NOMO-1 treated with dmso at 0.1 percent for 144 hours (cell line): Measurements from ENCODE around the gene USP31.
"Not testable (repeated sequence)": the region's sequence is repeated elsewhere in the genome, so short reads cannot be mapped to it uniquely, and the experiment has no call there.

Experiments
- DNase-seq: peaks from one replicate; lab custom pipeline; 2025; ENCODE audit not compliant: unreplicated experiment; lab: John Stamatoyannopoulos, UW

Gene USP31

DNA sequence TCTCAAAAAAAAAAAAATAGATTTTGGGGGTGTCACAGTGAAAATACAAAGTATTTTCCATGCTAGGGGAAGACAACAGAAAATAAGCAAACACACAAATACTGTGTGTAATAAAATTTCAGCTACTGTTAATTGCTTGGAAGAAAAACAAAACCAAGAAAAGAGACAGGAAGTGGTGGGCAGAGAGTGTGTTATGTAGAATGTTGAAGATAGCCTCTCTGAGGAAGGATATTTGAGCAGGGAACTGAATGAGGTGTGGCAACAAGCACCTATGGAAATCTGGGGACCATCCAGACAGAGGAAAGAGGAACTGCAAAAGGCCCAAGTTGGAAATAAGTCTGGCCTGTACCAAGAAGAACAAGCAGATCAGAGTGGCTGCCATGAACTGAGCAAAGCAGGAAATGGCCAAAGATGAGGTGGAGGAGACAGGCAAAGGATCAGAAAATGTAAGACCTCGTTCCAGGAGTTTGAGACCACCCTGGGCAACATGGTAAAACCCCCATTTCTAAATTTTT, 7.8 kb upstream of the USP31 start:
- no peak for DNase-seq

DNA sequence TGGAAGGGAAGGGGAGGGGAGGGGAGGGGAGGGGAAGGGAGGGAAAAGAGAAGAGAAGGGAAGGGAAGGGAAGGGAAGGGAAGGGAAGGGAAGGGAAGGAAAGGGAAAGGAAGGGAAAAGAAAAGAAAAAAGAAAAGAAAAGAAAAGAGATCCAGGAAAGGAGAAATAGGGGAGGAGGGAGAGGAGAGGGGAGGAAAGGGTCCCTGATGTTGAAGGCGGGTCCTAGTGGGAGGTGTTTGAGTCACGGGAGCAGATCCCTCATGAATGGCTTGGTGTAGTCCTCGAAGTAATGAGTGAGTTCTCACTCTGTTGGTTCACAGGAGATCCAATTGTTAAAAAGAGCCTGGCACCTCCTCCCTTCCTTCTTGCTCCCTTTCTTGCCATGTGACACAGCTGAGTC, 6.9 kb upstream of the USP31 start:
- DNase-seq, result no peak

DNA sequence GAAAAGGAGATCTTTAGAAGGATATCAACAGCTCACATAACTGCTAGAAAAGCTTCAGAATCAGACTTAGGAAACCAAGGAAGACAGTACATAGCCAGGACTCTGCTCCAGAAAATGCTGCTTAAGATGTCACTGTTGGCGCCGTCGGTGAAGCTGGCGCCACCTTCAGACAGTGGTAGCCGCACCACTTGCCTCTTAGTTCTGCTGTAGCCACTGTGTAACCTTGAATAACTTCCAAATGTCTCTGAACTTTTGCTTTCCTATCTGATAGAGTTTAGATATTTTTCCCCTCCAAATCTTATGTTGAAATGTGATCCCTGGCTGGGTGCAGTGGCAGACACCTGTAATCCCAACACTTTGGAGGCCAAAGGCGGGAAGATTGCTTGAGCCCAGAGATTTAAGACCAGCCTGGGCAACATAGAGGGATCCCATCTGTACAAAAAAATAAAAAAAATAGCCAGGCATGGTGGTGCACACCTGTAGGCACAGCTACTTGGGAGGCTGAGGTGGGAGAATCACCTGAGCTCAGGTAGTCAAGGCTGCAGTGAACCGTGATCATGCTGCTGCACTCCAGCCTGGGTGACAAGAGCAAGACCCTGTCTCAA, 6.3 kb upstream of the USP31 start:
- no peak for DNase-seq

DNA sequence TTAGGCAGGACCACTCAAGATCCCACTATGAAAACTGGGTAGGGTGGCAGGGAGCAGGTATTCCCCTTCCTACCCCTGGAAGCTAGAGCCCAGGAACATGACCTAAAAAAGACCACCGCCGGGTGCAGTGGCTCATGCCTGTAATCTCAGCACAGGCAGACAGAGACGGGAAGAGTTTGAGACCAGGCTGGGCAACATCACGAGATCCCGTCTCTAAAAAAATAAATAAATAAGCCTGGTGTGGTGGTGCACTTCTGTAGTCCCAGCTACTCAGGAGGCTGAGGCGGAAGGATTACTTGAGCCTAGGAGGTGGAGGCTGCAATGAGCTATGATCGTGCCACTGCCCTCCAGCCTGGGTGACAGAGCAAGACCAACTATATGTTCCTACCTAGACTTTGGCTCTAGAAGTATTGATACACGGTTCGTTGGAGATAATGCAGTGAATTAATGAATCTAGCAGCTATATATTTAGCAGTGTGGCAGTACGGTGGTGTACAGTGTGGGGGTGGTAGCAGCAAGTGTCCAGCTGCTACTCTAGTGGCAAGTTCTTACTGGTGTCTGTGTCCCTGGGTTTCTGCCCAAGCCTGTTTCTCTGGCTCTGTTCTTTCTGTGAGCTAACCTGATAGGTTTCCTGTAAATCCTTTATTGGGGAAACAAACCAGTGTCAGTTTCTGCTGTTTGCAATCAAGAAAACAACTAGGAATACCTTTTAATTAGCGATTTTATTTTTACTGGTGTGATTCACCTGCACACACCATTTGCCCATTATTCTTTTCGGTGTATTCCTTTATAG, 3.3 kb upstream of the USP31 start:
- DNase-seq, result no peak

DNA sequence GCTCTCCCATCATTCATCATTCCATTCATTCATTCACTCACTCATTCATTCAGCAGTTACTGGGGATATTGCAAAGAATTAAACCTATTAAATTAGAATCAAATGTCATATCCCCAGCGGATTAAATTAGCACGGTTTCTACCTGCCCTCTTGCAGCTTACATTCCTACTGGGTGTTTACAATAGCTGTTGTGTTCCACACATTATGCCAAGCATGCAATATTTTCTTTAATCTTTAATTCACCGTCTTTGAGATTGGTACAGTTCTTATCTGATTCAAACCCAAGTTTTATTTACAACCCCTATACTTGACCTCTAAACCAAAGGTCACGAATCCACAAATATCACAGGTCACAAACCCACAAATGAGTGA, 727 bp upstream of the USP31 start:
- no peak for DNase-seq

DNA sequence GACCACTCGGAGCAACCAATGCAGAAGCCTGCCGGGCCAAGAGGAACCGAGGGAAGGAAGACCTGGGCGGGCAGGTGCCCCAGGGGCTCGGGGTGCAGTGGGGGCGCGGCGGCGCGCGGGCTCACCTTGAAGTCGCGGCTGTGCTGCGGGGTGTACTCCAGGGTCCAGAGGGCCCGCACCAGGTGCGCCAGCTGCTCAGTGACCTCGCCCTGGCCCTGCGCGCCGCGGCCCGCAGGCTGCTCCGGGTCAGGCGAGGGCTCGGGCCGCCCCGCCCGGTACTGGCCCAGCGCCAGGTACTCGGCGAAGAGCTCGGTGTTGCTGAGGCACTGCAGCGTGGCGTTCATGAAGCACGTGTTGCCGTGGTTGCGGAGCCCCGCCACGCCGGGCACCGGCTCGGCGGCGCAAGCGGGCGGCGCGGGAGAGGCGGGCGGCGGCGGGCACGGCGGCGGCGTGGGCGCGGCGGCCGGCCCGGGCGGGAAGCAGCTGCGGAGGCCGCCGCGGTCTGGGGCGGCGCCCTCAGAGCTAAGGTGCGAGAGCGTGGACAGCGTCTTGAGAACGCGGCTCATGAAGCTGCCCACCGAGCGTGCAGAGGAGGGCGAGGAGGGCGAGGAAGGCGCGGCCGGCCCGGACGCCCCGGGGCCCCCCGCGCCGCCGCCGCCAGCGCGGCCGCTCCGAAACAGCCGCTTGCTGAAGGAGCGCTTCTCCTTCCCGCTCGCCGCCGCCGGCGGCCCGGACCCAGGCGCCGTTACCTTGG, 562 bp downstream of the USP31 start:
- no peak for DNase-seq

DNA sequence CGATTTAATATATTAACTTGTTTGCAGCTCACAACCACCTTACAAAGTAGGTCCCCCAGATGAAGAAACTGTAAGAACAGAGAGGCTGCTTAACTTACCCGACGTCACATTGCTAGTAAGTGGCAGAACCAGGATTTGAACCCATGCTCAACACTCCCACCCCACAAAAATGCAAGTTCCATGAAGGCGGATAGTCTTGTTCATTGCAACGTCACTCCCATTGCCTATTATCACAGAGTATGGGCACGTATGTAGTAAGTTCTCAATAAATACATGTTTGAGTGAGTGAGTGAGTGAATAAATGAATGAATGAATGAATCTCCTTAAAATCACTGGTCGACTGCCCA, 1.1 kb downstream of the USP31 start:
- no peak for DNase-seq

DNA sequence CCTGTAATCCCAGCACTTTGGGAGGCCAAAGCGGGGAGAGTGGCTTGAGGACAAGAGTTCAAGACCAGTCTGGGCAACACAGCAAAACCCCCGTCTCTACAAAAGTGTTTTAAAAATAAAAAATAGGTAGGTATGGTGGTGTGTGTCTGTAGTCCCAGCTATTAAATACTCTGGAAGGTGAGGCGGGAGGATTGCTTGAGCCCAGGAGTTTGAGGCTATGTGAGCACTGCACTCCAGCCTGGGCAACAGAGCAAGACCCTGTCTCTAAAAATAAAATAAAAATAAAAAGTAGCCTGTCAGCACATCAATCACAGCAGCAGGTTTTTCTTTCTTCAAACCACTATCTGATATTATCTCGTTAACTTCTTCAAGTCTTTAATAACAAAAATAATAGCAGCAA, 1.6 kb downstream of the USP31 start:
- no peak for DNase-seq

DNA sequence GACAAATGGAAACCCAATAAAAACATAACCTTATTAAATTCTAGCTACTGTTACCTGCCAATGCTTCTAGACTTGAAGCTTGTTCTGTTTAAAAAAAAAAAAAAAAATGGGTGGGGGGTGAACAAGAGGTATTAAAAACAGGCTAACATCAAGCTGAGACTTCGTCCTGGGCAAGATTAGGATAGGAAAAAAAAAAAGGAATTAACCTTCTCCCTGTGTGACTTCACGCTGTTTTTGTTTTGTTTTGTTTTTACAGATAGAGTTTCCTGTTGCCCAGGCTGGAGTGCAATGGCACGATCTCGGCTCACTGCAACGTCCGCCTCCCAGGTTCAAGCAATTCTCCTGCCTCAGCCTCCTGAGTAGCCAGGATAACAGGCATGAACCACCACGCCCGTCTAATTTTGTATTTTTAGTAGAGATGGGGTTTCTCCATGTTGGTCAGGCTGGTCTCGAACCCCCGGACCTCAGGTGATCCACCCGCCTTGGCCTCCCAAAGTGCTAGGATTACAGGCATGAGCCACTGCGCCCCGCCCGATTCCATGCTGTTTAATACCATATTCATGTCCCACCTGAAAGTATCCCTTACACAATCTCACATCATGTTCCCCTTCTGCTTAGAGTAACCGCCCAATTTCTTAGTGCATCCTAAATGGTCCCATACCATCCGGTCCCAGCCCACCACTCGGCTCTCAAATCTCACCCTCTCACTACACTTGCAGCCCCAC, 2.2 kb downstream of the USP31 start:
- DNase-seq, result no peak

DNA sequence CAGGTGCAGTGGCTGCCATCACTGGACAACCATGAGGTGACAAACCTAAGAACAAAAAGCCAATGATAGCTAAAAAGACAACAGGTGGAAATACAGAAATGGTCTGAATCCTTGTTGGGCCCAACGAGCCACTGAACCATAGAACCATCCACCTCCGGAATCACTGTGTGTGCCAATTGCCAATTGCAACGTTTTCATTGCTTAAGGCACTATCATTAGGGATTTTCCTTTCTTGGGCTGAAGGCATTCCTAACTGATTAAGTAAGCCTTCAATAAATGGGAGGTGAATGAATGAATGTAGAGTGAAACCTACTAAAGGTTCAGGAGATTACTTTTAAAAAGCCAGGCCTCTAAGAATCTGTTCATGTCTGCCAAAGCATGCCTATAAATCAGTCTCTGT, 3.6 kb downstream of the USP31 start:
- DNase-seq, result no peak

DNA sequence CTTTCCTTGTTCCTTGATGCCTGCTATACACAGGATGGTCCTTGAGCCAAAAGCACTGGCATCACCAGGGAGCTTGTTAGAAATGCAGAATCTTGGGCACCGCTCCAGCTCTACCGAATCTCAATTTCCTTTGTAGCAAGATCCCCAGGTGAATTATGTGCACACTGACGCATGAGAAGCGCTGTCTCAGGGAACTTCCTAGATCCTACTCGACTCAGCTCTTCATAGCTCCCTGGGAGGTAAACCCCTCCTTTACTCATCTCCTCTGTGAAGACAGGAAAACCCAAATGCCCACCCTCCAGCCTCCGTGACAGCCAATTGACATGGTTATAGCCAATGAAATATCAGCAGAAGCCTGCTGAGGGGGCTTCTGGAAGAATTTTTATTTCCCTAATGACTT, 4.1 kb downstream of the USP31 start:
- DNase-seq, result no peak

DNA sequence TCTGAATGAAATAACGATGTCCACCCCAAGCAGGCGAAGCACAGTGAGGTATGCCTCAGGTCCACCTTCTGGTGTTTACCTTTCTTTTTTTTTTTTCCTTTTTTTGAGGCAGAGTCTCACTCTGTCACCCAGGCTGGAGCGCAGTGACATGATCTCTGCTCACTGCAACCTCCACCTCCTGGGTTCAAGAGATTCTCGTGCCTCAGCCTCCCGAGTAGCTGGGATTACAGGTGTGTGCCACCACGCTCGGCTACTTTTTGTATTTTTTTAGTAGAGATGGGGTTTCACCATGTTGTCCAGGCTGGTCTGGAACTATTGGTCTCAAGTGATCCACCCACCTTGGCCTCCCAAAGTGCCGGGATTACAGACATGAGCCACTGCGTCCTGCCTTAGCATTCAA, 4.9 kb downstream of the USP31 start:
- DNase-seq, result not testable (repeated sequence)

DNA sequence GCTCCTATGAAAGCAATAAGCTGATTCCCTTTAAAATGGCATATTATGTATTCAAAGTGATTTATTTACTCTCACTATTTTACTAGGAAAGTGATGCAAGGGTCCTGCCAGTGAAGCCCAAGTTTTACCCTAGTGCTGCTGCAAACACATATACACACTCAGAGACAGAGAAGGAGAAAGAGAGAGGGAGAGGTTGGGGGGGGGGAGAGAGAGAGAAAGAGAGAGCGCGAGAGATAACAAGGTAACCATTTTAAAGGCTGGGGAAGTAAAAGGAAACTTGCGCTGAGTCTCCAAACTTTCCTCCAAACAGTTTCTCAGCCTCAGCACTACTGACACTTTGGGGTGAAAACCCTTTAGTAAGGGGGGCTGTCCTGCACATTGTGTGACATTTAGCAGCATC, 5.9 kb downstream of the USP31 start:
- DNase-seq, result no peak

DNA sequence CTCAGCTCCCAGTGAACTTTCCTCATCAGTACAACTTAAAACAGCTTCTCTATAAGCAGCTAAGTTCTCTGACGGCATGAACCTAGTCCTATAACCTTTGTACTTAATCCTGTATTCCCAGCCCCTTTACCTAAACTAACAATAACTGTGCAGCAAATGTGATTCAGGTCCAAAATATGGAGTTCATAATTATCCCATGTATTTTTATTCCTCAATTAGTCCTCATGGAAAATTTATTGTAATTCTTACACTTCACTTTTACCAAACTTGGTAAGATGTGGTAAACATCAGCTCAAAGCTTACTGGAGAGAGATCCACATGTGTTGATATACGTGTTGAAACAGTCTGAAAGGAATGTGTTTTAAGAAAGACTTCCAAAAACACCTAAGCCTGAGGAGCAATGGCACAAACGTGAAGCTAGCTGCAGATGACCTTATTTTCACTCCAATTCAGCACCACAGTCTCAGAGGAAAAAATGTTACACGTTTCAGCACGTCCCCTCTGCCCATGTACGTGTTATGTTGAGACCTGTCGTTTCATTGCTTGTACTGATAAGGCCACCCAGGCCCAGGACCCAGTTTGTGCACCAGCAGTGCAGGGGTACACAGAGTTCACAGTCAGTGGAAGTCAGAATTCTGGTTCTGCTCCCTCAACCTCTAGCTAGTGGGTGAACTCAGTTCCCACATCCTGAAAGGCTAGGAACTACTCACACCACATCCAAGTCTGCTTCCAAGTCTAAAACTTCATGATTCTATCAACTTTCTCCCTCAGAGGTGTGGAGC, 7.1 kb downstream of the USP31 start:
- DNase-seq, result no peak

DNA sequence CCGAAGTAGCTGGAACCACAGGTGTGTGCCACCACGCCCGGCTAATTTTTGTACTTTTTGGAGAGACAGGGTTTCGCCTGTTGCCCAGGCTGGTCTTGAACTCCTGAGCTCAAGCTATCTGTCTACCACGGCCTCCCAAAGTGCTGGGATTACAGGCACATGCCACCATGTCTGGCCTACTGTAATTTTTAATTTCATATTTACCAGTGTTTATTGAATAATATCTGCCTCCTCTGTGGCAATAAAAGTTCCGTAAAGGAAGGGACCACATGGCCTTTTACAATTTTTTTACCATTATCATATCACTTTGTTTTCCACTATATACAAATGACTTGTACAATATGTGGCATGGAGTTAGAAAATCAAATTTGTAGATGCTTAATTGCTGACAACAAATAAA, 7.8 kb downstream of the USP31 start:
- no peak for DNase-seq

DNA sequence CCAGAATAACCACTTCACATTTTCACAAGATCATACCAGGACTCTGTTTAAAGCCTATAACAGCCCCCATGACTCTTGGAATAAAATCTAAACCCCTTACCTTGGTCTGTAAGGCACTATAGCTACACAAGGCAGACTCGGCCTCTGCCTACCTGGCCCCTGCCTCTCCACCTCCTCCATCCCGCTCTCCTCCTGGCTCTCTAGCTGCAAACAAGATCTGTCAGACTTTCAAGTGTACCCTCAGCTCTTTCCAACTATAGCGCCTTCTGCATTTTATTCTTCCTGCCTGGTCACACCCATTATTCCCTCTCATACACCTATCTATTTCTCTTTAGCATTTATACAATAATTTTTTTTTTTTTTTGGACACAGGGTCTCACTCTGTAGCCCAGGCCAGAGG, 8.2 kb downstream of the USP31 start:
- DNase-seq, result no peak

DNA sequence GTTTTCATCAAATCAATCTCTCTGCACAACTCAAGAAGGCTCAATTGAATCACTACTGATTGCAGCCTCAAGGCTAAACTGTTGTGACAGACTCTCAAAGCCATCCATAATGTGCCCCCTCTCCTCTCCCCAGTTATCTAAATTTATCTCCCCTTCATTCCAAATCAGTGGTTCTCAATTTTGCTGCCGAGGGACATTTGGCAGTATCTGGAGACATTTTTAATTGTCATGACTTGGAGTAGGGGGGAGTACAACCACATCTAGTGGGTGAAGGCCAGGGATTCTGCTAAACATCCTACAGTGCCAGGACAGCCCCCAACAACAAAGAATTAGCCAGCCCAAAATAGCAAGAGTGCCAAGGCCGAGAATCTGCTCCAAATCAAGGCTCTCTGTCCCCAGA, 9.1 kb downstream of the USP31 start:
- DNase-seq, result no peak

DNA sequence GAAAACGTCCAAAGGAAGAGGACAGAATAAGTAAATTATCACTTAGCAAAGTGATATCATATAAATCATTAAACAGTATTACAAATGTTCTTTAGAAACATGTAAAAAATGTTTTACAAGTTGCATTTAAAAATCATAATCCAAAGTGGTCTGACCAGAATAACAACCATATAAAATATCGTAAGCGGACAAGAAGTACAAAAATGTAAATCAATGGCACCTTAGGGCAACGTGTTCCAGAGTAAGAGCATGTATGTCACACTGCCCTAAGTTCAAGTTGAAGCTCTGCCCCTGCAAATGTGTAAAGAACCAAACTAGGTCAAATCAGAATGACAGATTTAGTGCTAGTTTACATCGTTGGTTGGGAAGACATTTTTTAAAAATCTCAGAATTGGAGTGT, 11.4 kb downstream of the USP31 start:
- DNase-seq, result no peak

DNA sequence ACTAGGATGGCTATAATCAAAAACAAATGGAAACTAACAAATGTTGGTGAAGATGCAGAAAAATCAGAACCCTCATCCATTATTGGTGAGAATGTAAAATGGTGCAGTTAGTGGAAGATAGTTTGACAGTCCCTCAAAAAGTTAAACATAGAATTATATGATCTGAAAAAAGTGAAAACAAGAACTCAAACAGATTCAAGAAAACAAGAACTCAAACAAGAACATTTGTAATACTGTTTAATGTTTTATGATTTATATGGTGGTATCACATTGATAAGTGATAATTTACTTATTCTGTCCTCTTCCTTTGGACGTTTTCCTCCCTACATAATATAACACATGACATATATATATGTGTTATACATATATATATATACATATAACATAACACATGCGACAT, 12.0 kb downstream of the USP31 start:
- no peak for DNase-seq

DNA sequence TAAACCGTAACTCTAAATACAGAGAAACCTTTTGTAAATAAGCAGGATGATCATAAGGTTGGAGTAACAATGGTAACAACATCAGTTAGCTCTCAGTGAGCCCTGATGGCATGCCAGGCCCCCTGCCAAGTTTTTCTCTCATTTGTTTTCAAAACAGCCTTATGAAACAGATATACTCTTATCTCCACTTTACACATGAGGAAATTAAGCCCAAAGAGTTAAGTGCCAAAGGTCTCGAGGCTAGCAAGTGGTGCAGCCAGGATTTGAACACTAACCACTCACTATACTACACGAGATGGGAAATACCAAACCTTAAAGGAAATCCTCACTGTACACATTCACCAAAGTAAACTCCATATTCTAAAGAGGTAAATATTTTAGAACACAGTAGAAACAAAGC, 15.0 kb downstream of the USP31 start:
- DNase-seq, result no peak
